Stomach (tissue), 9 donors: Measurements from ENCODE around the gene PAPLN. TPM values are rescaled to one million over a fixed set of nuclear protein-coding genes. Genes with fewer than 3 reads are reported as not detected.

Experiments used
- DNase-seq, 2 donors: peaks; one replicate each; pipeline versions ENCODE4 v3.0.0 to v3.0.0-alpha.2; 2013 to 2019
- H3K27ac ChIP-seq, 5 donors: fragments of 200-600 bp in 4 of 5; sonication (generic) in 4 of 5; one replicate each; pipeline ENCODE4 v1.5.1; 2013 to 2019; ENCODE audit warnings: mild to moderate bottlenecking in 1 of 5, moderate library complexity in 1 of 5
- H3K27me3 ChIP-seq, 3 donors: fragments of 200-600 bp; sonication (generic); one replicate each; pipeline ENCODE4 v1.5.1; 2017 to 2019; ENCODE audit warnings: mixed run types in 1 of 3
- H3K36me3 ChIP-seq, 4 donors: fragments of 200-600 bp; sonication (generic); 1 replicate in 3 of 4; 2 replicates in 1 of 4; pipeline ENCODE4 v1.5.1; 2016 to 2019
- H3K4me1 ChIP-seq, 4 donors: fragments of 200-600 bp; sonication (generic); one replicate each; pipeline ENCODE4 v1.5.1; 2016 to 2019
- H3K4me3 ChIP-seq, 4 donors: fragments of 200-600 bp; sonication (generic) in 3 of 4; one replicate each; pipeline ENCODE4 v1.5.1; 2016 to 2019; ENCODE audit warnings: mild to moderate bottlenecking in 1 of 4
- H3K9me3 ChIP-seq, 4 donors: fragments of 200-600 bp; sonication (generic); one replicate each; pipeline ENCODE4 v1.5.1; 2016 to 2019
- EP300 ChIP-seq: sonication (generic); formaldehyde crosslinking; IDR thresholded peaks from one replicate; pipeline ENCODE4 v1.6.1; 2017; ENCODE audit warnings: antibody characterized with exemption
- POLR2A ChIP-seq, 4 donors: fragments of 450-650 bp; IDR thresholded peaks; one replicate each; pipeline ENCODE4 v1.6.1; 2016; ENCODE audit warnings: antibody characterized with exemption in 4 of 4, control low read depth in 2 of 4, mild to moderate bottlenecking in 1 of 4, moderate library complexity in 1 of 4
- POLR2AphosphoS5 ChIP-seq, 3 donors: sonication (generic); formaldehyde crosslinking; IDR thresholded peaks; one replicate each; pipeline ENCODE4 v1.6.1; 2016; ENCODE audit warnings: antibody characterized with exemption in 3 of 3
- WGBS, 5 donors: extraction: QIAGEN DNeasy Blood & Tissue Kit in 3 of 5; methylation state at CpG; one replicate each; pipeline versions ENCODE4 v1.1.5 to v1.1.7; 2013 to 2018; 5-methylcytosine and 5-hydroxymethylcytosine counted together
- intact Hi-C: fragments of 100-400 bp; cut with DNase I; formaldehyde crosslinking; loops from one replicate; pipeline ENCODE4 v1.15.1; 2023; ENCODE audit warnings: low total_unique reads
- polyA plus RNA-seq, 3 donors: library from polyadenylated mRNA; stranded (reverse); fragments of 200-250 nt; gene quantifications; one replicate each; pipeline ENCODE4 v1.2.3, GENCODE V29; 2013
- total RNA-seq, 5 donors: library from RNA; depleted of rRNA; stranded (reverse); fragments of >200 nt; gene quantifications; one replicate each; pipeline versions ENCODE4 v1.1.0 to v1.2.3, GENCODE V29; 2014 to 2016
- TF ChIP-seq, protein P1 (sequence below), 7 experiments: fragments of 450-650 bp in 4 of 7; fragments of 200-600 bp in 3 of 7; sonication (generic) in 3 of 7; IDR thresholded peaks; one replicate each; pipeline ENCODE4 v1.5.1; 2016 to 2019; ENCODE audit warnings: antibody characterized with exemption in 7 of 7, control low read depth in 2 of 7, mild to moderate bottlenecking in 1 of 7
- donor health status: healthy with polysubstance abuse.
- donor health status: Bipolar disorder and iron deficiency.
- donor health status: healthy.

PAPLN gene
- total and polyA plus RNA-seq, 8 donors, result 1.1 to 53.1 (median 8.0) TPM

DNA sequence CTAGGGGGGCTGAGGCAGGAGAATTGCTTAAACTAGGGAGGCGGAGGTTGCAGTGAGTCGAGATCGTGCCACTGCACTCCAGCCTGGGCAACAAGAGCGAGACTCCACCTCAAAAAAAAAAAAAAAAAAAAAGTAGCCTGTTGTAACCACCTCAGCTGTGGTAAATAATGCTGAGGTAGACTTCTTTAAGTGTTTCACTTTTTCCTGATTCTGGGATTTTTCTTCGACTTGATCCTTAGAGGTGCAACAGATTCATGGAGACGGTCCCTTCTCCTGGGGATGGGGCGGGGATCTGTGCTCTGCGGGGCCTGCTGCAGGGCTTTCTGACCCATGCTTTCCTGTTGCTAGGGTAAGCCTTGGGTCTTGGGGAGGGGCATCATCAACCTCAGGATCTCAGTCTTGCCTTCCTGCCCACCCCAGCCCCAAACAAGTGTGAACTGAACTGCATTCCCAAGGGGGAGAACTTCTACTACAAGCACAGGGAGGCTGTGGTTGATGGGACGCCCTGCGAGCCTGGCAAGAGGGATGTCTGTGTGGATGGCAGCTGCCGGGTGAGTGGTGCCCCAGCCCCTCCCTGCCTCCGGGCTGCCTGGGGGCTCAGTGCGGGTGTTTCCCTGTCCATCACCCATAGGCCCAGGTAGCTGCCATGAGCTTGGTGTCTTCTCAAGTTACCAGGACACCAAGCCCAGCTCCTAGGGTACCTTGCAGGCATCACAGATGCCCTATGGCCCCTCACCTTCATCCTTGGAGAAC, 12.4 kb downstream of the PAPLN start:
- no peaks in the 10 kb centered on the region for H3K9me3 ChIP-seq
- intact Hi-C loops, result no loop called here
- no peak overlapping the region for H3K4me3 ChIP-seq
- no peak for DNase-seq
- peaks cover 0 to 6% (median 0%) of the 10 kb centered on the region in 3 donors for H3K27me3 ChIP-seq
- peaks cover 0 to 57% (median 21%) of the 10 kb centered on the region in 4 donors for H3K36me3 ChIP-seq
- H3K27ac ChIP-seq, result no peak overlapping the region
- WGBS, 5 donors, result 84 to 88% (median 87%) methylated on average over 11 to 13 of the region's 13 CpGs
- TF ChIP-seq POLR2AphosphoS5 (IDR thresholded peaks at IDR 0.05) (no peak), EP300 (no peak), POLR2A (IDR thresholded peaks at IDR 0.05) (no peak)
- TF ChIP-seq, protein P1, sequence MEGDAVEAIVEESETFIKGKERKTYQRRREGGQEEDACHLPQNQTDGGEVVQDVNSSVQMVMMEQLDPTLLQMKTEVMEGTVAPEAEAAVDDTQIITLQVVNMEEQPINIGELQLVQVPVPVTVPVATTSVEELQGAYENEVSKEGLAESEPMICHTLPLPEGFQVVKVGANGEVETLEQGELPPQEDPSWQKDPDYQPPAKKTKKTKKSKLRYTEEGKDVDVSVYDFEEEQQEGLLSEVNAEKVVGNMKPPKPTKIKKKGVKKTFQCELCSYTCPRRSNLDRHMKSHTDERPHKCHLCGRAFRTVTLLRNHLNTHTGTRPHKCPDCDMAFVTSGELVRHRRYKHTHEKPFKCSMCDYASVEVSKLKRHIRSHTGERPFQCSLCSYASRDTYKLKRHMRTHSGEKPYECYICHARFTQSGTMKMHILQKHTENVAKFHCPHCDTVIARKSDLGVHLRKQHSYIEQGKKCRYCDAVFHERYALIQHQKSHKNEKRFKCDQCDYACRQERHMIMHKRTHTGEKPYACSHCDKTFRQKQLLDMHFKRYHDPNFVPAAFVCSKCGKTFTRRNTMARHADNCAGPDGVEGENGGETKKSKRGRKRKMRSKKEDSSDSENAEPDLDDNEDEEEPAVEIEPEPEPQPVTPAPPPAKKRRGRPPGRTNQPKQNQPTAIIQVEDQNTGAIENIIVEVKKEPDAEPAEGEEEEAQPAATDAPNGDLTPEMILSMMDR (IDR thresholded peaks at IDR 0.05), result no peak
- peaks cover 10 to 21% (median 11%) of the 10 kb centered on the region in 4 donors for H3K4me1 ChIP-seq

DNA sequence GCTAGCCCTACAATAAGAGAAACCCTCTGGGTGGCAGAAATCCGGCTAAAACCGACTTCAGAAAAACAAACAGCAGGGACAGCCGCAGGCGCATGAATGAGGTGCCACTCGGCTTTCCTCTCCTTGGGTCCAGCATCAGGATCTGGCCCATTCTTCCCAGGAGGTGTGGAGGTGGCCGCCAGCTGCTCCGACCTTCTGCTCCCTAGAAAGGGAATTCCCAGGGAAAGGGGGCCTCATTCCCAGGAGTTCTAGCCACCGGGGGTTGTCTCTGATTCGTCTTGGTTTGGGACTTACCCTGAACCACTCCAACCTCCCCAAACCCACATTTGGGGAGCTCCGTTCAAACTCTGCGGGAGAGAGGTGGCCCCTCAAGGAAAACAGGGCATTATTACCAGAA, 13.0 kb downstream of the PAPLN start:
- no peak for DNase-seq
- Histone ChIP-seq H3K9me3 (no peaks in the 10 kb centered on the region), H3K27me3 (peaks cover 0 to 6% (median 0%) of the 10 kb centered on the region in 3 donors), H3K4me3 (no peak overlapping the region), H3K4me1 (peaks cover 7 to 16% (median 8%) of the 10 kb centered on the region in 4 donors), H3K27ac (no peak overlapping the region), H3K36me3 (peaks cover 0 to 59% (median 21%) of the 10 kb centered on the region in 4 donors)
- intact Hi-C loops, result no loop called here
- 83 to 93% (median 88%) methylated on average over 8 to 11 of the region's 11 CpGs for WGBS, 5 donors
- TF ChIP-seq POLR2A (IDR thresholded peaks at IDR 0.05) (no peak), EP300 (no peak), POLR2AphosphoS5 (IDR thresholded peaks at IDR 0.05) (no peak)
- TF ChIP-seq, protein P1 (IDR thresholded peaks at IDR 0.05), result no peak

DNA sequence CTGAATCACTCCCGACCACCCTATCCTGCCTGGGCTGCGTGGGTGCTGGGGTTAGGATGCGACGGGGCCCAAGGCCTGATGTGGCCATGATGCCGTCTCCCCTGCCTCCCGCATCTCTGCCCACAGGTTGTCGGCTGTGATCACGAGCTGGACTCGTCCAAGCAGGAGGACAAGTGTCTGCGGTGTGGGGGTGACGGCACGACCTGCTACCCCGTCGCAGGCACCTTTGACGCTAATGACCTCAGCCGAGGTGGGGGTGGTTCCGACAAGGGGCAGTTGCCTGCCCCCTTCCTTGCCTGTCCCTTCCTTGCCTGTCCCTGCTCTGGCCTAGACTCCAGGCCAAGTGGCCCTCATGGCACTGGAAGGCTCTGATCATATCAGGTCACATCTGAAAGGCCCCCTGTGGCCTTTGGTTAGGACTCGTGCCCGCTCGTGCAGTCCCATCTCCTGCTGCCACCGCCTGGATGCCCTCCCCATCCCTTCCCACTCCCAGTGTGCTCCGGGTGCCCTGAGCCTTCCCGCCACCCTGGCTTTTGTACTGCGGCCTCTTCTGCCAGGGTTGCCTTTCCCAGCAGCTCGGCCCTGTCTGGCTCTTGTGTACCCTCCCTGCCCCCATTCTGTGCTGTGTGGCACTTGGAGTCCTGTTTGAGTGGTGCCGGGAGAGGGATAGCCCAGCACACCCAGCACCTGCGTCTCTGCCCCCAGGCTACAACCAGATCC, 13.6 kb downstream of the PAPLN start:
- peaks cover under 1 to 9% (median 2%) of the 10 kb centered on the region in 4 donors for H3K4me1 ChIP-seq
- H3K36me3 ChIP-seq, result peaks cover 0 to 63% (median 22%) of the 10 kb centered on the region in 4 donors
- no peaks in the 10 kb centered on the region for H3K27me3 ChIP-seq
- DNase-seq, result no peak
- H3K4me3 ChIP-seq, result no peak overlapping the region
- TF ChIP-seq POLR2AphosphoS5 (IDR thresholded peaks at IDR 0.05) (no peak), EP300 (no peak), POLR2A (IDR thresholded peaks at IDR 0.05) (no peak)
- TF ChIP-seq, protein P1 (IDR thresholded peaks at IDR 0.05), result no peak
- H3K9me3 ChIP-seq, result no peaks in the 10 kb centered on the region
- WGBS, 5 donors, result 85 to 92% (median 91%) methylated on average over 20 to 27 of the region's 27 CpGs
- no peak overlapping the region for H3K27ac ChIP-seq
- intact Hi-C loops, result no loop called here

DNA sequence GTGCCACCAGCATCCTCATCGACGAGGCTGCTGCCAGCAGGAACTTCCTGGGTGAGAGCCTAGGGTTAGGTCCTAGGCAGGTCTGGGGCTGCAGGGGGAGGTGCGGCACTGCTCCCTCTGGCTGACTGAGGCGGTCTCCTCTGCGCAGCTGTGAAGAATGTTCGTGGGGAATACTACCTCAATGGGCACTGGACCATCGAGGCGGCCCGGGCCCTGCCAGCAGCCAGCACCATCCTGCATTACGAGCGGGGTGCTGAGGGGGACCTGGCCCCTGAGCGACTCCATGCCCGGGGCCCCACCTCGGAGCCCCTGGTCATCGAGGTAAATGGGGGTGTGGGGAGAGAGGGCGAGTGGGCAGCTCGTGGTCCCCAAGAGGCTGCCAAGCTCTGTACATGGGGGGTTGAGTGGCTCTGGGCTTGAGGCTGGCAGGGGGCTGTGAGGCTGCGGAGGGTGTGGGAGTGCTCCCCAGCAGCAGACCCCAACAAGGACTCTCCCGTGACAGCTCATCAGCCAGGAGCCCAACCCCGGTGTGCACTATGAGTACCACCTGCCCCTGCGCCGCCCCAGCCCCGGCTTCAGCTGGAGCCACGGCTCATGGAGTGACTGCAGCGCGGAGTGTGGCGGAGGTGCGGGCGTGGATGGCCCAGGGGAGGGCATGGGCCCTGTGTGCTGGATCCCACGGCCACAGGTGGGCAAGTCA, 14.4 kb downstream of the PAPLN start:
- H3K27ac ChIP-seq, result no peak overlapping the region
- 89 to 93% (median 92%) methylated on average over 20 to 30 of the region's 30 CpGs for WGBS, 5 donors
- H3K36me3 ChIP-seq, result peaks cover 0 to 65% (median 22%) of the 10 kb centered on the region in 4 donors
- no peak overlapping the region for H3K4me3 ChIP-seq
- peaks cover 0 to 2% (median 0%) of the 10 kb centered on the region in 4 donors for H3K4me1 ChIP-seq
- H3K27me3 ChIP-seq, result no peaks in the 10 kb centered on the region
- no peaks in the 10 kb centered on the region for H3K9me3 ChIP-seq
- no peak for TF ChIP-seq POLR2A (IDR thresholded peaks at IDR 0.05)
- TF ChIP-seq EP300, result no peak
- TF ChIP-seq, protein P1 (IDR thresholded peaks at IDR 0.05), result no peak
- no peak for TF ChIP-seq POLR2AphosphoS5 (IDR thresholded peaks at IDR 0.05)
- no peak for DNase-seq
- intact Hi-C loops, result no loop called here
